Peyer's patch (tissue), 4 donors: ENCODE results near the gene TPP2. TPM values are rescaled to one million over a fixed set of nuclear protein-coding genes. Genes with fewer than 3 reads are reported as not detected.

Source experiments
- DNase-seq, 3 donors: peaks; one replicate each; pipeline ENCODE4 v3.0.0-alpha.2; 2017 to 2019
- H3K27ac ChIP-seq, 4 donors: fragments of 200-600 bp; sonication (generic); one replicate each; pipeline ENCODE4 v1.5.1; 2016 to 2019
- H3K27me3 ChIP-seq, 2 donors: fragments of 200-600 bp; sonication (generic); one replicate each; pipeline ENCODE4 v1.5.1; 2019
- H3K36me3 ChIP-seq, 3 donors: fragments of 200-600 bp; sonication (generic); one replicate each; pipeline ENCODE4 v1.5.1; 2016 to 2019
- H3K4me1 ChIP-seq, 4 donors: fragments of 200-600 bp; sonication (generic); one replicate each; pipeline ENCODE4 v1.5.1; 2016 to 2019
- H3K4me3 ChIP-seq, 4 donors: fragments of 200-600 bp; sonication (generic); 1 replicate in 3 of 4; 2 replicates in 1 of 4; pipeline ENCODE4 v1.5.1; 2016 to 2019; ENCODE audit warnings: mild to moderate bottlenecking in 1 of 4
- H3K9me3 ChIP-seq, 4 donors: fragments of 200-600 bp; sonication (generic); one replicate each; pipeline ENCODE4 v1.5.1; 2016 to 2019; ENCODE audit warnings: mild to moderate bottlenecking in 1 of 4
- POLR2A ChIP-seq, 2 donors: fragments of 450-650 bp; IDR thresholded peaks; one replicate each; pipeline ENCODE4 v1.5.1; 2017; ENCODE audit warnings: antibody characterized with exemption in 2 of 2, mild to moderate bottlenecking in 2 of 2, moderate library complexity in 2 of 2
- total RNA-seq, 4 donors: library from RNA; depleted of rRNA; stranded (reverse); fragments of >200 nt; gene quantifications; one replicate each; pipeline ENCODE4 v1.1.0, GENCODE V29; 2016
- TF ChIP-seq, protein P1 (sequence below), 6 experiments: fragments of 450-650 bp in 4 of 6; fragments of 200-600 bp in 2 of 6; sonication (generic) in 1 of 6; IDR thresholded peaks; one replicate each; pipeline ENCODE4 v1.5.1; 2017 to 2019; ENCODE audit warnings: antibody characterized with exemption in 6 of 6, mild to moderate bottlenecking in 3 of 6, moderate library complexity in 1 of 6

TPP2 gene
- total RNA-seq, 4 donors from 2014 or later = 20.0 to 52.0 (median 28.6) TPM

DNA sequence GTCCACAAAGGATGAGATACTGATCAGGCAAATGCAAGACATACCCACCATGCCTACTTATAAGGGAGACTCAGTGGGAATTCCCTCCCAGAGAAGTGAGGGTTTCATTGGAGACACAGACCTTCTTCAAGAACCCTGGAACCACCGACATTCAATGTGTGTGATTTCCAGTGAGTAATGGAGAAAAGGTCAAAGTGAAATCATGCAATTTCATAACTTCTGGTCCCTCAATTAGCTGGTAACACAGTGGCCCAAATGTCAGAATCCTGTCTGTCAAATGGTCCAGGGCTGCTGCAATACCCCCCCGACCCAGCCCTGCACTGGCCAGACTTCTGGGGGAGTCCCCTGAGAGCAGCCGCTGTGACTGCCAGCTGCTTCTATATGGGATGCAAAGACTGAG lies 102.7 kb downstream of the TPP2 start:
- no peak overlapping the region for H3K27ac ChIP-seq

GRCh38 chr13:102700088-102701031 lies 103.6 kb downstream of the TPP2 start:
- no peak for TF ChIP-seq POLR2A (IDR thresholded peaks at IDR 0.05)
- TF ChIP-seq, protein P1, sequence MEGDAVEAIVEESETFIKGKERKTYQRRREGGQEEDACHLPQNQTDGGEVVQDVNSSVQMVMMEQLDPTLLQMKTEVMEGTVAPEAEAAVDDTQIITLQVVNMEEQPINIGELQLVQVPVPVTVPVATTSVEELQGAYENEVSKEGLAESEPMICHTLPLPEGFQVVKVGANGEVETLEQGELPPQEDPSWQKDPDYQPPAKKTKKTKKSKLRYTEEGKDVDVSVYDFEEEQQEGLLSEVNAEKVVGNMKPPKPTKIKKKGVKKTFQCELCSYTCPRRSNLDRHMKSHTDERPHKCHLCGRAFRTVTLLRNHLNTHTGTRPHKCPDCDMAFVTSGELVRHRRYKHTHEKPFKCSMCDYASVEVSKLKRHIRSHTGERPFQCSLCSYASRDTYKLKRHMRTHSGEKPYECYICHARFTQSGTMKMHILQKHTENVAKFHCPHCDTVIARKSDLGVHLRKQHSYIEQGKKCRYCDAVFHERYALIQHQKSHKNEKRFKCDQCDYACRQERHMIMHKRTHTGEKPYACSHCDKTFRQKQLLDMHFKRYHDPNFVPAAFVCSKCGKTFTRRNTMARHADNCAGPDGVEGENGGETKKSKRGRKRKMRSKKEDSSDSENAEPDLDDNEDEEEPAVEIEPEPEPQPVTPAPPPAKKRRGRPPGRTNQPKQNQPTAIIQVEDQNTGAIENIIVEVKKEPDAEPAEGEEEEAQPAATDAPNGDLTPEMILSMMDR (IDR thresholded peaks at IDR 0.05) = no peak
- no peak overlapping the region for H3K27ac ChIP-seq
- no peaks in the 10 kb centered on the region for H3K4me1 ChIP-seq
- DNase-seq = no peak
- H3K27me3 ChIP-seq = no peaks in the 10 kb centered on the region
- H3K4me3 ChIP-seq = no peak overlapping the region
- H3K9me3 ChIP-seq = no peaks in the 10 kb centered on the region
- no peaks in the 10 kb centered on the region for H3K36me3 ChIP-seq

More for the DNA sequence above, 102.7 kb downstream of the TPP2 start:
- no peaks in the 10 kb centered on the region for H3K27me3 ChIP-seq
- H3K4me3 ChIP-seq = no peak overlapping the region
- TF ChIP-seq POLR2A (IDR thresholded peaks at IDR 0.05) = no peak
- TF ChIP-seq, protein P1 (IDR thresholded peaks at IDR 0.05) = no peak
- no peak for DNase-seq
- no peaks in the 10 kb centered on the region for H3K36me3 ChIP-seq
- no peaks in the 10 kb centered on the region for H3K4me1 ChIP-seq
- H3K9me3 ChIP-seq = no peaks in the 10 kb centered on the region

- no peaks in the 10 kb centered on the region for H3K9me3 ChIP-seq
- H3K27ac ChIP-seq = no peak overlapping the region
- TF ChIP-seq POLR2A (IDR thresholded peaks at IDR 0.05) = no peak
- TF ChIP-seq, protein P1 (IDR thresholded peaks at IDR 0.05) = no peak
- no peaks in the 10 kb centered on the region for H3K36me3 ChIP-seq
- no peaks in the 10 kb centered on the region for H3K4me1 ChIP-seq
- H3K4me3 ChIP-seq = no peak overlapping the region
- no peak for DNase-seq
- no peaks in the 10 kb centered on the region for H3K27me3 ChIP-seq
Measured at GRCh38 chr13:102701331-102701730, 104.5 kb downstream of the TPP2 start.

- Histone ChIP-seq H3K36me3 (no peaks in the 10 kb centered on the region), H3K4me1 (no peaks in the 10 kb centered on the region), H3K27ac (no peak overlapping the region), H3K27me3 (no peaks in the 10 kb centered on the region), H3K4me3 (no peak overlapping the region), H3K9me3 (no peaks in the 10 kb centered on the region)
- DNase-seq = no peak
- TF ChIP-seq, protein P1 (IDR thresholded peaks at IDR 0.05) = no peak
- no peak for TF ChIP-seq POLR2A (IDR thresholded peaks at IDR 0.05)
Measured at GRCh38 chr13:102702965-102703725, 106.4 kb downstream of the TPP2 start.

DNA sequence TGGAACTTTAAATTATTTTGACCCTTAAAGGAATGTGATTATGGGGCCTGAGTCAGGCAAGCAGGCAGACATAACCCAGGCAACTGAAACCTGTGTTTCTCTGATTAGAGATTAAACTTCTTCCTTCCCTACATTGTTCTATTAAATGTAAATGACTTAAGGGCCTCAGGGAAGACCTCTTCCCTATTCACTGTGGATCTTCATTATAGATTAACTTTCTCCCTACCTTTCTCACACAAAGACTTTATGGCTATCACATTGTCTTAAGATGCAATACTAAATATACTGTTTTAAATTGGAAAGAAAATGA lies 106.9 kb downstream of the TPP2 start:
- DNase-seq = no peak
- no peak overlapping the region for H3K27ac ChIP-seq
- TF ChIP-seq, protein P1 (IDR thresholded peaks at IDR 0.05) = no peak
- TF ChIP-seq POLR2A (IDR thresholded peaks at IDR 0.05) = no peak
- H3K36me3 ChIP-seq = no peaks in the 10 kb centered on the region
- no peaks in the 10 kb centered on the region for H3K4me1 ChIP-seq
- no peak overlapping the region for H3K4me3 ChIP-seq
- no peaks in the 10 kb centered on the region for H3K9me3 ChIP-seq
- H3K27me3 ChIP-seq = no peaks in the 10 kb centered on the region
